ENCODE results near the gene ADAMTS4.

The ADAMTS4 gene

GRCh38 chr1:161207173-161207572 lies 8.3 kb upstream of the ADAMTS4 start:
- POLR2A ChIA-PET = no interaction called here
- no peak for DNase-seq (ENCODE audit: low read depth, low spot score)
- no peak overlapping the region for H3K4me3 ChIP-seq (ENCODE audit: low read depth, low read length)
- TF ChIP-seq CTCF (IDR thresholded peaks at IDR 0.05; ENCODE audit: insufficient read depth, low read length, missing control alignments) = no peak
- CTCF ChIA-PET = interaction anchor here (0.9 to 26.1 kb wide), 4 partner anchors 12 to 174 kb away, joined by 3 to 758 read pairs (median 58); partner anchors contain the start of genes APOA2, FCER1G and TOMM40L

GRCh38 chr1:161206411-161207140 lies 7.7 kb upstream of the ADAMTS4 start:
- ChIA-PET CTCF (interaction anchor here (0.9 to 26.1 kb wide), 5 partner anchors 13 to 174 kb away, joined by 3 to 758 read pairs (median 46); partner anchors contain the start of genes APOA2, FCER1G and TOMM40L), POLR2A (interaction anchor here (0.5 kb wide), 1 partner anchor 486 kb away, joined by 3 read pairs; no protein-coding TSS in a partner anchor)
- DNase-seq (ENCODE audit: low read depth, low spot score) = no peak
- H3K4me3 ChIP-seq (ENCODE audit: low read depth, low read length) = no peak overlapping the region
- no peak for TF ChIP-seq CTCF (IDR thresholded peaks at IDR 0.05; ENCODE audit: insufficient read depth, low read length, missing control alignments)

GRCh38 chr1:161201836-161202712 lies 3.2 kb upstream of the ADAMTS4 start, which contains the start of gene NDUFS2:
NDUFS2 (plus strand) TSS chr1:161202367; CDS start chr1:161202386, 19 bp downstream.
- TF ChIP-seq CTCF (IDR thresholded peaks at IDR 0.05; ENCODE audit: insufficient read depth, low read length, missing control alignments) = peak; percentile 47
- peak; percentile 95 for DNase-seq (ENCODE audit: low read depth, low spot score)
- H3K4me3 ChIP-seq (ENCODE audit: low read depth, low read length) = peak within 1 kb of the TSS; percentile 95
- ChIA-PET POLR2A (interaction anchor here (0.7 to 2.3 kb wide), 8 partner anchors 15 to 188 kb away, joined by 3 to 13 read pairs (median 3); partner anchors contain the start of genes APOA2 and SDHC), CTCF (interaction anchor here (0.8 to 26.1 kb wide), 14 partner anchors 10 to 187 kb away, joined by 3 to 758 read pairs (median 4); partner anchors contain the start of genes APOA2, B4GALT3, FCER1G and PPOX)

- POLR2A ChIA-PET = interaction anchor here (0.7 to 2.3 kb wide), 7 partner anchors 15 to 112 kb away, joined by 3 to 13 read pairs (median 3); partner anchors contain the start of genes DEDD and SDHC
- no peak for DNase-seq (ENCODE audit: low read depth, low spot score)
- H3K4me3 ChIP-seq (ENCODE audit: low read depth, low read length) = peak overlapping the region; percentile 57
- CTCF ChIA-PET = interaction anchor here (1.0 to 26.1 kb wide), 9 partner anchors 9 to 188 kb away, joined by 3 to 758 read pairs (median 5); partner anchors contain the start of genes APOA2, B4GALT3, FCER1G and TOMM40L
- no peak for TF ChIP-seq CTCF (IDR thresholded peaks at IDR 0.05; ENCODE audit: insufficient read depth, low read length, missing control alignments)
Observed at GRCh38 chr1:161200992-161201835, 2.4 kb upstream of the ADAMTS4 start.

GRCh38 chr1:161200421-161200991 lies 1.7 kb upstream of the ADAMTS4 start:
- ChIA-PET POLR2A (interaction anchor here (1.0 kb wide), 1 partner anchor 68 kb away, joined by 3 read pairs; the partner anchor contains the start of gene DEDD), CTCF (interaction anchor here (1.0 to 26.1 kb wide), 4 partner anchors 8 to 180 kb away, joined by 4 to 758 read pairs (median 26); partner anchors contain the start of genes APOA2, FCER1G and TOMM40L)
- no peak overlapping the region for H3K4me3 ChIP-seq (ENCODE audit: low read depth, low read length)
- TF ChIP-seq CTCF (IDR thresholded peaks at IDR 0.05; ENCODE audit: insufficient read depth, low read length, missing control alignments) = no peak
- no peak for DNase-seq (ENCODE audit: low read depth, low spot score)

Measured in AG04449 (cell line).